ENCODE results near the gene LECT2.

Gene LECT2

GRCh38 chr5:135991429-135991828 lies 36.6 kb upstream of the LECT2 start:
- no peaks in the 10 kb centered on the region for H3K9me3 ChIP-seq (replicated peaks; ENCODE audit: insufficient read depth, low read length)
- H3K4me1 ChIP-seq (ENCODE audit: low read length): peaks cover 12% of the 10 kb centered on the region
- no peaks in the 10 kb centered on the region for H3K9me2 ChIP-seq (replicated peaks; ENCODE audit: insufficient read depth, low read length)
- TF ChIP-seq, protein P1, sequence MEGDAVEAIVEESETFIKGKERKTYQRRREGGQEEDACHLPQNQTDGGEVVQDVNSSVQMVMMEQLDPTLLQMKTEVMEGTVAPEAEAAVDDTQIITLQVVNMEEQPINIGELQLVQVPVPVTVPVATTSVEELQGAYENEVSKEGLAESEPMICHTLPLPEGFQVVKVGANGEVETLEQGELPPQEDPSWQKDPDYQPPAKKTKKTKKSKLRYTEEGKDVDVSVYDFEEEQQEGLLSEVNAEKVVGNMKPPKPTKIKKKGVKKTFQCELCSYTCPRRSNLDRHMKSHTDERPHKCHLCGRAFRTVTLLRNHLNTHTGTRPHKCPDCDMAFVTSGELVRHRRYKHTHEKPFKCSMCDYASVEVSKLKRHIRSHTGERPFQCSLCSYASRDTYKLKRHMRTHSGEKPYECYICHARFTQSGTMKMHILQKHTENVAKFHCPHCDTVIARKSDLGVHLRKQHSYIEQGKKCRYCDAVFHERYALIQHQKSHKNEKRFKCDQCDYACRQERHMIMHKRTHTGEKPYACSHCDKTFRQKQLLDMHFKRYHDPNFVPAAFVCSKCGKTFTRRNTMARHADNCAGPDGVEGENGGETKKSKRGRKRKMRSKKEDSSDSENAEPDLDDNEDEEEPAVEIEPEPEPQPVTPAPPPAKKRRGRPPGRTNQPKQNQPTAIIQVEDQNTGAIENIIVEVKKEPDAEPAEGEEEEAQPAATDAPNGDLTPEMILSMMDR (IDR thresholded peaks at IDR 0.05; ENCODE audit: low read length): no peak
- no peak for TF ChIP-seq EZH2phosphoT487 (IDR thresholded peaks at IDR 0.05; ENCODE audit: low read length)
- no peak for TF ChIP-seq EZH2 (optimal IDR thresholded peaks at IDR 0.05; ENCODE audit: low read depth, low read length)
- H3K4me3 ChIP-seq (ENCODE audit: low read length): no peak overlapping the region
- H3K27ac ChIP-seq (ENCODE audit: low read length): no peak overlapping the region
- H2AFZ ChIP-seq (ENCODE audit: low read length): no peak overlapping the region
- no peaks in the 10 kb centered on the region for H4K20me1 ChIP-seq (ENCODE audit: insufficient read depth, low read length)
- H3K36me3 ChIP-seq (replicated peaks; ENCODE audit: insufficient read depth, low read length): no peaks in the 10 kb centered on the region
- DNase-seq: no peak
- 0 out of 2 replicates have a peak, but pooled peaks cover 5% of the 10 kb centered on the region for H3F3A ChIP-seq (ENCODE audit: insufficient read depth, low read length)
- no peaks in the 10 kb centered on the region for H3K79me2 ChIP-seq (ENCODE audit: low read length)
- H3K9ac ChIP-seq (ENCODE audit: low read length): no peak overlapping the region
- H3K4me2 ChIP-seq (ENCODE audit: low read depth, low read length): no peak overlapping the region
- H3K27me3 ChIP-seq (replicated peaks; ENCODE audit: insufficient read depth, low read length): no peaks in the 10 kb centered on the region

GRCh38 chr5:135990528-135991255 lies 35.9 kb upstream of the LECT2 start:
- H3K27ac ChIP-seq (ENCODE audit: low read length): no peak overlapping the region
- no peak overlapping the region for H3K9ac ChIP-seq (ENCODE audit: low read length)
- H4K20me1 ChIP-seq (ENCODE audit: insufficient read depth, low read length): no peaks in the 10 kb centered on the region
- no peaks in the 10 kb centered on the region for H3K27me3 ChIP-seq (replicated peaks; ENCODE audit: insufficient read depth, low read length)
- no peak overlapping the region for H3K4me2 ChIP-seq (ENCODE audit: low read depth, low read length)
- TF ChIP-seq, protein P1 (IDR thresholded peaks at IDR 0.05; ENCODE audit: low read length): no peak
- TF ChIP-seq EZH2 (optimal IDR thresholded peaks at IDR 0.05; ENCODE audit: low read depth, low read length) (no peak), EZH2phosphoT487 (IDR thresholded peaks at IDR 0.05; ENCODE audit: low read length) (no peak)
- no peaks in the 10 kb centered on the region for H3K79me2 ChIP-seq (ENCODE audit: low read length)
- H3K4me3 ChIP-seq (ENCODE audit: low read length): no peak overlapping the region
- H3K9me2 ChIP-seq (replicated peaks; ENCODE audit: insufficient read depth, low read length): no peaks in the 10 kb centered on the region
- no peak overlapping the region for H2AFZ ChIP-seq (ENCODE audit: low read length)
- H3K4me1 ChIP-seq (ENCODE audit: low read length): peaks cover 19% of the 10 kb centered on the region
- no peak for DNase-seq
- no peaks in the 10 kb centered on the region for H3K9me3 ChIP-seq (replicated peaks; ENCODE audit: insufficient read depth, low read length)
- H3F3A ChIP-seq (ENCODE audit: insufficient read depth, low read length): 0 out of 2 replicates have a peak, but pooled peaks cover 8% of the 10 kb centered on the region
- H3K36me3 ChIP-seq (replicated peaks; ENCODE audit: insufficient read depth, low read length): no peaks in the 10 kb centered on the region

DNA sequence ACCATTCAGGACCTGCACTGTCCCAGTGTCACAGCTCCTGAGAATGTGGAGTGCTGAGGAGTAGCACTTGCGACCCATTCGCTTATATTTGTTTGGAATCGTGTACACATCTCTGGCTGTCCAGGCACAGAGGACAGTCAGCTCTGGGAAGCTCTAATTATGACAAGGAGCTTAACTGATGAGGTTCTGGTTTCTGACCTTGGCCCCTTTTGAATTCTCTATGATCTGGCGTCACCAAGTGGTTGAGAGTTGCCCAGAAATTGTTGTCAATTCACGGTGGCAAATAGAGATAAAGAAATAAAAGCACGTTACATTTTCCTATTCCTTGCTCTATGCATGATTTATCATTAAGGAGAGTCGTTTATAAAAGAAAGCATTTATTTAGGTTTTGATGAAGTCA lies 34.9 kb upstream of the LECT2 start:
- Histone ChIP-seq H3K79me2 (ENCODE audit: low read length) (no peaks in the 10 kb centered on the region), H3K9me3 (replicated peaks; ENCODE audit: insufficient read depth, low read length) (no peaks in the 10 kb centered on the region), H2AFZ (ENCODE audit: low read length) (no peak overlapping the region), H3K4me2 (ENCODE audit: low read depth, low read length) (no peak overlapping the region), H3K27ac (ENCODE audit: low read length) (no peak overlapping the region), H3K4me3 (ENCODE audit: low read length) (no peak overlapping the region), H3F3A (ENCODE audit: insufficient read depth, low read length) (0 out of 2 replicates have a peak, but pooled peaks cover 8% of the 10 kb centered on the region), H3K9me2 (replicated peaks; ENCODE audit: insufficient read depth, low read length) (no peaks in the 10 kb centered on the region), H4K20me1 (ENCODE audit: insufficient read depth, low read length) (no peaks in the 10 kb centered on the region), H3K27me3 (replicated peaks; ENCODE audit: insufficient read depth, low read length) (no peaks in the 10 kb centered on the region), H3K9ac (ENCODE audit: low read length) (no peak overlapping the region), H3K4me1 (ENCODE audit: low read length) (peaks cover 19% of the 10 kb centered on the region), H3K36me3 (replicated peaks; ENCODE audit: insufficient read depth, low read length) (no peaks in the 10 kb centered on the region)
- DNase-seq: no peak
- TF ChIP-seq, protein P1 (IDR thresholded peaks at IDR 0.05; ENCODE audit: low read length): no peak
- TF ChIP-seq EZH2phosphoT487 (IDR thresholded peaks at IDR 0.05; ENCODE audit: low read length): no peak
- no peak for TF ChIP-seq EZH2 (optimal IDR thresholded peaks at IDR 0.05; ENCODE audit: low read depth, low read length)

All from MM.1S (cell line).